ENCODE measurements around the gene NEDD9.

The NEDD9 gene

DNA sequence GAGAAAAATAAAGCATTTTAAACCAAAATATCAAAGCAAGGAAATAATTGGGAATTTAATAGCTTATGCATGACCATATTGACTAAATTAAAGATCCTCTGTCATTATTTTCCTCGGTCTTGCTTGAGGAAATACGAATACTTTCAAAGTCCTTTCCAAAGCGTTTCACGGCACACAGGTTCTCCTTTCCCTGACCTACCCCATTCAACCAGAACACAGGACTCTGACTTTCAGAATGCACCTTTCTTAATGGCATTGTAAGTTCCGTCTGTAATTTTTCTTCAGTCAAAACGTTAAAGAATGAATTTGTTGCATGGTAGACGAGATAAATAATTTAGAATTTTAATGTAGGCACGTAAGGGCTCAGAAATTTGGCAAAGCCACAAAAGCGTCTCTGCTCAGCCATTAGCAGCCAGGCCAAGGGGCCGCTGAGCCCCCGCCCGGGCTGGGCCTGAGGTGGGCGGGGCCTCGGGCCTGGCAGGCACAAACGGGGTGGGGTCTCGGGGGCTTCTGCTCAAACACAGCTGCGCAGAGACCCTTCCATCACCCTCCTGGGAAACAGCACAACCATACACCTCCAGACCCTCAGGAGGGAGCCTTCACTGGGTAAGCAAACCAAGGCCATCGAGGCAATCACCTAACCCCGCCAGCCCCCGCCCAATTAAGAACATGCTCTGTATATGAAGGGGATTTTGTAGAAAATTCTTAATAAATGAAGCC is 3.4 kb downstream of the NEDD9 start:
- TF ChIP-seq, protein P1, sequence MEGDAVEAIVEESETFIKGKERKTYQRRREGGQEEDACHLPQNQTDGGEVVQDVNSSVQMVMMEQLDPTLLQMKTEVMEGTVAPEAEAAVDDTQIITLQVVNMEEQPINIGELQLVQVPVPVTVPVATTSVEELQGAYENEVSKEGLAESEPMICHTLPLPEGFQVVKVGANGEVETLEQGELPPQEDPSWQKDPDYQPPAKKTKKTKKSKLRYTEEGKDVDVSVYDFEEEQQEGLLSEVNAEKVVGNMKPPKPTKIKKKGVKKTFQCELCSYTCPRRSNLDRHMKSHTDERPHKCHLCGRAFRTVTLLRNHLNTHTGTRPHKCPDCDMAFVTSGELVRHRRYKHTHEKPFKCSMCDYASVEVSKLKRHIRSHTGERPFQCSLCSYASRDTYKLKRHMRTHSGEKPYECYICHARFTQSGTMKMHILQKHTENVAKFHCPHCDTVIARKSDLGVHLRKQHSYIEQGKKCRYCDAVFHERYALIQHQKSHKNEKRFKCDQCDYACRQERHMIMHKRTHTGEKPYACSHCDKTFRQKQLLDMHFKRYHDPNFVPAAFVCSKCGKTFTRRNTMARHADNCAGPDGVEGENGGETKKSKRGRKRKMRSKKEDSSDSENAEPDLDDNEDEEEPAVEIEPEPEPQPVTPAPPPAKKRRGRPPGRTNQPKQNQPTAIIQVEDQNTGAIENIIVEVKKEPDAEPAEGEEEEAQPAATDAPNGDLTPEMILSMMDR (IDR thresholded peaks at IDR 0.05), result no peak
- TF ChIP-seq ZFX (IDR thresholded peaks at IDR 0.05; ENCODE audit: borderline replicate concordance), result no peak
- peak overlapping the region; percentile 37 for H3K27ac ChIP-seq

DNA sequence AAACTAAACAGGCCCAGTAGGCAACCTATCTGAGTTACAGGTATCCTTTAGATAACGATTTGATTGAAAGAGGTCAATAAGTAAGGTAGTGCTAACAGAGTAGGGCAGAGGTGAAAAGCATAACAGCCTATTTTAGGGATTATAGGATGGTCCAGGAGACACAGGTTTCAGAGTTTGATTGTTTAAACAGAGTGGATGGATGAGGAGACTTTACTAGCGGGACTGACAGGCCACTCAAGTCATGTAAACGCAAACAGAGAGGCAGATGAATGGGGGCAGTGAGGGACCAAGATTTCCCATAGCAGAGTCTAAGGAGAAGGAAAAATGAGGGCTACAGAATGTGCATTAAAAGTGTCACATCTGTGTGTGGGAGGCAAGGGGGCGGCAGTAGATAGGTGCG is 4.8 kb downstream of the NEDD9 start:
- H3K27ac ChIP-seq, result no peak overlapping the region
- TF ChIP-seq ZFX (IDR thresholded peaks at IDR 0.05; ENCODE audit: borderline replicate concordance), result no peak
- TF ChIP-seq, protein P1 (IDR thresholded peaks at IDR 0.05), result no peak

DNA sequence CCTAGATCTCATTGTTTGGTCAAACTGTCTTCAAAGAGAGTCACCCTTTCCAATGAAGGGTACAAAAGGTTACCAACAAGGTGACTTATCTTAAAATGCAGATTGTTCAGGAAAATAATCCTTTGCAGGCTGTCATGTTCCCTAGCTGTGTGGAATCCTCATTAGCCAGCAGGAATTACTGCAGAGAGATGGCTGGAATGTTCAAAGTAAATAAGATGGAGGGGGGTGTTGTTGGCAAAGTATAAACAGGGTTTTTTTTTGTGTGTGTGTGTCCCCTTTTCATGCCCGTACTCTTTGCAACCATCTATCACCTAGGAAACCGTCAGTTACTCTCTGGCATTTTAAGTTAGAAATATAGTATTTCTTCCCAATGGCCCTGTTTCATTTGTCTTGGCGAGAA is 6.5 kb downstream of the NEDD9 start:
- TF ChIP-seq, protein P1 (IDR thresholded peaks at IDR 0.05), result no peak
- TF ChIP-seq ZFX (IDR thresholded peaks at IDR 0.05; ENCODE audit: borderline replicate concordance), result no peak
- H3K27ac ChIP-seq, result no peak overlapping the region

DNA sequence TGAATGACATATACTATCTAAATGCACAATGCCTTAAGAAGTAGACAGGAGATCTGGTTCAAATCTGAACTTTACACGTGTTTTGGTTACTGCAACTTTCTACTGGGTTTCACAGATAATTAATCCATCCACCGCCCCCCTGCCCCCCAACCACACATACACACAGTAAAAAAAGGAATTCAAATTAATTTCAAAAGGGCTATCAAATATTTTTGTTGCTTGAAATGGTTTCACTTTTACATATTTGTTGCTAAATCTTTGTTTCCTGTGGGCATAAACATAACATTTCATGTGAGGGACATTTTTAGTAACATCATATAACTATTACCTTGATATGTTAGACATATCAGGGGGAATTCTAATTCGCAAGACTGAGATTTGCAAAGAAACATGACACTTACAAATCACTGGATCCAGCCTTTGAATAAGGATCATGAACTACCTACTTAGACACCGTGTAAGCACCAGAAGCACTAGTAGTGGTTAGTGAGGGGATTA is 7.5 kb downstream of the NEDD9 start:
- TF ChIP-seq, protein P1 (IDR thresholded peaks at IDR 0.05), result no peak
- no peak for TF ChIP-seq ZFX (IDR thresholded peaks at IDR 0.05; ENCODE audit: borderline replicate concordance)
- H3K27ac ChIP-seq, result no peak overlapping the region

DNA sequence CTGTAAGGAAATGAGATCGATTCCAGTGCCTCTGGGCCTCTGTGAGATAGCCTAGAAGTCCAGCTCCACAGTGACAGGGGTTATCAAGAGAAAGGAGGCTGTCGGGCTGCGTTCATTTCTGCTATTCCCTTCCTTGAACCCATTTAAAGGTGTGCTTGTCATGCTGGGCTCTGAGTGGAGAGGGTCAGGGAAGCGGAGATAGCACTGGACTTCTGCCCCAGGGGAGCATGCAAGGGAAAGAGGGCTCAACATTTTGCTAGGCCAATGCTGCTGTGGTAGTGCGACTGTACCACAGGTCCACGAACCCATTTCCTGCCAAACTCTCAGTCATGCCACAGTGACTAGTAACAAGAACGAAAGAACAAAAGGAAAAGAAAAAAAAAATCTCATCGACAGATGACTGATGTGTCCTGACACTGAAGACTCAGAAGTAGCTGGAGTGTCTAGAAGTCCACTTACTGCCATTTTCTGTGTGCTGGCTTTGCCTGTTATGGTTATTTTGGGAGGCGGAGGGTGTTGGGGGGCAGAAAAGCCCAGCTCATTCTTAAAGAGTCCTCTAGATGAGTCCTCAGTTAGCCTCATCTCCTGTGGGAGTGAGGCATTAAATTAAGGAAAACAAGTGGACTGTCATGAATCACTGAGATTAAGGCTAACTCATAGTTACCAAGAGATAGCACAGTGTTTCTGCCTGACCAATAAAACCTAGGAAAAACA is 8.1 kb downstream of the NEDD9 start:
- no peak for TF ChIP-seq ZFX (IDR thresholded peaks at IDR 0.05; ENCODE audit: borderline replicate concordance)
- TF ChIP-seq, protein P1 (IDR thresholded peaks at IDR 0.05), result no peak
- no peak overlapping the region for H3K27ac ChIP-seq

DNA sequence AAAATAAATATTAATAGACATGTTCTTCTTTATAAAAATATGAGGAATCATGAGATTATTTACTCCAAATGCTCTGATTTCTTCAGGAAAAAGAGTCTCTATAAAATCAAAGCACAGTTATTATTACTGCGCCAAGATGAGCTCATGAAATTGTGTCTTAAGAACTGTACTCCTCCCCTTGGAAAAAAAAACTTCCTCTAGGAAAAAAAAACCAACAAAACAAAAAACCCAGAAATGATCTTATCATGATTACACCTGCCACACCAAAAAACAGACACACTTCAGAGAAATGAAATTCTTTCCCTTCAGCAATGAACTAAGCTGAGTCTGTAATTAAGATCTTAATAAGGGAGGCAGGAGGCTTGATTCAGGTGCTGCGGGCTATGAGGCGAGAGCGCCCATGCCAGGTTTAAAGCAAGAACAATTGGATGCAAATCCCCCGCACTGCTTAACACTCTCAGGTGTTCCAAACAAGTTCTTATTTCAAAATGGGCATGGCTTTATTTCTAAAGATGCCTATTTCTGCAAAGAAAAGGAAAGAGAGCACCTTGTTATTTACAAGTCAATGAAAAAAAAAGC is 9.1 kb downstream of the NEDD9 start:
- no peak for TF ChIP-seq ZFX (IDR thresholded peaks at IDR 0.05; ENCODE audit: borderline replicate concordance)
- TF ChIP-seq, protein P1 (IDR thresholded peaks at IDR 0.05), result no peak
- H3K27ac ChIP-seq, result no peak overlapping the region
